Gastroesophageal sphincter (tissue), 3 donors: ENCODE data around the gene CCDC178.

Experiments used
- CTCF ChIP-seq, 4 experiments: fragments of 200-600 bp in 2 of 4; fragments of 450-650 bp in 2 of 4; sonication (generic) in 1 of 4; IDR thresholded peaks; one replicate each; pipeline ENCODE4 v1.5.1; 2017 to 2019; ENCODE audit warnings: antibody characterized with exemption in 4 of 4, mild to moderate bottlenecking in 2 of 4, moderate library complexity in 2 of 4
- POLR2A ChIP-seq, 2 donors: fragments of 450-650 bp; IDR thresholded peaks; one replicate each; pipeline ENCODE4 v1.6.1; 2017; ENCODE audit warnings: antibody characterized with exemption in 2 of 2, mild to moderate bottlenecking in 2 of 2, moderate library complexity in 1 of 2
- POLR2AphosphoS5 ChIP-seq: sonication (generic); formaldehyde crosslinking; IDR thresholded peaks from one replicate; pipeline ENCODE4 v1.6.1; 2017; ENCODE audit warnings: antibody characterized with exemption

DNA sequence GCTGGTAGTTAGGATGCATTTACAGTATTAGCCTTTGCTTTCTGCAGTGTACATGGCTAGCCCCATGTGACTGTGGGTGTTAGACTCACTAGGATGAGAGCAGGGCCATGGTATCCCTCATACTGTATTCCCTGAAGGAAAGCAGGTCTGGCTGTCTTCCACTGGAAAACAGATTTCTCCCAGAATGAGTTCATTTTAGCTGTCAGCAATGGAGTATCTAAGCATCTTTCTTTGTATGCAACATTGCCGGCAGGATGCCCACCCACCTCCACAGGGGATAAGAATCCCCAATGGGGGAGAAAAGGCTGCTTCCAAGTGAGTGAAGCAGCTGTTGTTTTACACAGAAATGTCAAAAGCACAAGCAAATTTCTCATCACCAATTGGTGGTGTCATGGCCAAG is 525.0 kb downstream of the CCDC178 start:
- no peak for TF ChIP-seq CTCF (IDR thresholded peaks at IDR 0.05)
- TF ChIP-seq POLR2A (IDR thresholded peaks at IDR 0.05): no peak
- TF ChIP-seq POLR2AphosphoS5: no peak
